MCF 10A (cell line): ENCODE data around the gene MGMT. TPM values are rescaled to one million over a fixed set of nuclear protein-coding genes. Genes with fewer than 3 reads are reported as not detected.

Source experiments
- BruUV-seq: library from RNA; stranded (reverse); fragments of 400-500 nt; replicated peaks from 2 replicates; lab custom pipeline; 2021; lab: Mats Ljungman, UMichigan
- CTCF ChIA-PET: fragments of 300-600 bp; sonication (Branson Sonifier 250); formaldehyde crosslinking; extraction: SDS; loops from one replicate; lab custom pipeline; 2021; ENCODE audit warnings: antibody characterized with exemption, inconsistent platforms; lab: Yijun Ruan, JAX
- POLR2A ChIA-PET: fragments of 300-600, 350-650 bp; sonication (Branson Sonifier 250); formaldehyde crosslinking; extraction: SDS; loops from one replicate; lab custom pipeline; 2020; ENCODE audit warnings: antibody characterized with exemption, inconsistent platforms; lab: Yijun Ruan, JAX
- DNase-seq: peaks from one replicate; pipeline ENCODE4 v3.0.0-alpha.2; 2018; ENCODE audit not compliant: unreplicated experiment
- H3K27ac Mint-ChIP-seq: one replicate; pipeline ENCODE4 v1.8.0; 2022; ENCODE audit warnings: mild to moderate bottlenecking, low read depth, mixed read lengths; ENCODE audit not compliant: unreplicated experiment
- H3K27me3 Mint-ChIP-seq: one replicate; pipeline ENCODE4 v1.8.0; 2022; ENCODE audit warnings: mixed read lengths; ENCODE audit not compliant: insufficient read depth, unreplicated experiment
- H3K36me3 Mint-ChIP-seq: one replicate; pipeline ENCODE4 v1.8.0; 2022; ENCODE audit warnings: mild to moderate bottlenecking, moderate library complexity, mixed read lengths; ENCODE audit not compliant: insufficient read depth, unreplicated experiment
- H3K4me1 Mint-ChIP-seq: one replicate; pipeline ENCODE4 v1.8.0; 2022; ENCODE audit warnings: mixed read lengths; ENCODE audit not compliant: insufficient read depth, unreplicated experiment
- H3K4me3 Mint-ChIP-seq: one replicate; pipeline ENCODE4 v1.8.0; 2022; ENCODE audit warnings: mild to moderate bottlenecking, moderate library complexity, mixed read lengths; ENCODE audit not compliant: unreplicated experiment
- H3K9me3 Mint-ChIP-seq: one replicate; pipeline ENCODE4 v1.8.0; 2022; ENCODE audit warnings: mixed read lengths; ENCODE audit not compliant: unreplicated experiment
- intact Hi-C: fragments of 100-400 bp; cut with micrococcal nuclease; formaldehyde crosslinking; loops from 2 replicates; pipeline ENCODE4 v1.14.1; 2022
- total RNA-seq: library from RNA; stranded (reverse); gene quantifications from 2 replicates; pipeline ENCODE4 v1.2.3, GENCODE V29; 2022
- TF ChIP-seq, protein P1 (sequence below): fragments of 200-600 bp; IDR thresholded peaks from one replicate; pipeline ENCODE4 v1.8.0; 2022; ENCODE audit warnings: antibody characterized with exemption, mild to moderate bottlenecking; ENCODE audit not compliant: unreplicated experiment

Gene MGMT
- total RNA-seq, 1 experiment from 2014 or later: 18.0 TPM

DNA sequence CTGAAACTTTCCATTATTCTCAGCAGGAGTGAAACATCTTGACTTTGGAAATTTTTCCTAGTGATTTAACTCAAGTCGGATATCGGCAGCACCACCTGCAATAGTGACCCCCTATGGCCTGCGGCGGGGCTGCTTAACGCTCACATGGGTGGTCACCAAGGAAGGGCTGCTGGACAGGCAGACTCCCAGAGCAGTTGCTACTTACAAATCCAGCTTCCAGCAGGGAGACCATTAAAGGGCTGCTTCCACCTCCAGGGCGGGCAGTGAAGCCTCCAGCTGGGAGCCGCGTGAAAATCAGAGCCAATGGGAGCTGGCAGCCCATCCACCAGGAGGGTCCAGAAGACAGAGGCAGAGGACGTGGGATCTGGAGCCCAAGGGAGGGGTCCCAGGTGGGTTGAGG, 122.5 kb downstream of the MGMT start:
- no peak overlapping the region for H3K4me3 Mint-ChIP-seq
- ChIA-PET CTCF (no interaction called here), POLR2A (no interaction called here)
- no peak for DNase-seq
- TF ChIP-seq, protein P1, sequence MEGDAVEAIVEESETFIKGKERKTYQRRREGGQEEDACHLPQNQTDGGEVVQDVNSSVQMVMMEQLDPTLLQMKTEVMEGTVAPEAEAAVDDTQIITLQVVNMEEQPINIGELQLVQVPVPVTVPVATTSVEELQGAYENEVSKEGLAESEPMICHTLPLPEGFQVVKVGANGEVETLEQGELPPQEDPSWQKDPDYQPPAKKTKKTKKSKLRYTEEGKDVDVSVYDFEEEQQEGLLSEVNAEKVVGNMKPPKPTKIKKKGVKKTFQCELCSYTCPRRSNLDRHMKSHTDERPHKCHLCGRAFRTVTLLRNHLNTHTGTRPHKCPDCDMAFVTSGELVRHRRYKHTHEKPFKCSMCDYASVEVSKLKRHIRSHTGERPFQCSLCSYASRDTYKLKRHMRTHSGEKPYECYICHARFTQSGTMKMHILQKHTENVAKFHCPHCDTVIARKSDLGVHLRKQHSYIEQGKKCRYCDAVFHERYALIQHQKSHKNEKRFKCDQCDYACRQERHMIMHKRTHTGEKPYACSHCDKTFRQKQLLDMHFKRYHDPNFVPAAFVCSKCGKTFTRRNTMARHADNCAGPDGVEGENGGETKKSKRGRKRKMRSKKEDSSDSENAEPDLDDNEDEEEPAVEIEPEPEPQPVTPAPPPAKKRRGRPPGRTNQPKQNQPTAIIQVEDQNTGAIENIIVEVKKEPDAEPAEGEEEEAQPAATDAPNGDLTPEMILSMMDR: no peak
- no peaks in the 10 kb centered on the region for H3K4me1 Mint-ChIP-seq
- H3K27ac Mint-ChIP-seq: no peak overlapping the region
- no TSS peak for BruUV-seq
- H3K27me3 Mint-ChIP-seq: no peaks in the 10 kb centered on the region
- H3K9me3 Mint-ChIP-seq: peaks cover 15% of the 10 kb centered on the region
- intact Hi-C loops: no loop called here
- peaks cover 6% of the 10 kb centered on the region for H3K36me3 Mint-ChIP-seq

DNA sequence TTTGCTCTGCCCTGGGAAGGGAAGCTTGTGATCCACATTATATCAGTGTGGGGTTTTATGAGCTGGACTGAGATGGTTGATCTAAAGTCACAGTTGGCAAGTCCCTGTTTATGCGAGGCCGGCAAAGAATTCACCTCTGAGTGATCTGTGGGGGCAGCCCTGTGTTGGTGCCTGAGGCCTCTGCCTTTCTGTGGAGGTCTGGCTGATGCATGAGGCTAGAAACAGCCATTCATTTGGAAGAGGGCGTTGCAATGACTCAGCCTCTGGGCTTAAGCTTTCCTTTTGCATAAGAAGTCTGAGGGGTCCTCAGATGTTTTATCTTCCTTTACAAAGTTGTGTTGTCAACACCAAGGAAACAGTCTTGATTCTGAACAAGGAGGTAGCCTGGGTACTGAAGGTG, 126.9 kb downstream of the MGMT start:
- DNase-seq: no peak
- TF ChIP-seq, protein P1: no peak
- Mint-ChIP-seq H3K27ac (no peak overlapping the region), H3K9me3 (no peaks in the 10 kb centered on the region), H3K27me3 (no peaks in the 10 kb centered on the region), H3K4me3 (no peak overlapping the region), H3K4me1 (no peaks in the 10 kb centered on the region), H3K36me3 (peaks cover 16% of the 10 kb centered on the region)
- no TSS peak for BruUV-seq
- intact Hi-C loops: no loop called here
- ChIA-PET POLR2A (no interaction called here), CTCF (no interaction called here)

DNA sequence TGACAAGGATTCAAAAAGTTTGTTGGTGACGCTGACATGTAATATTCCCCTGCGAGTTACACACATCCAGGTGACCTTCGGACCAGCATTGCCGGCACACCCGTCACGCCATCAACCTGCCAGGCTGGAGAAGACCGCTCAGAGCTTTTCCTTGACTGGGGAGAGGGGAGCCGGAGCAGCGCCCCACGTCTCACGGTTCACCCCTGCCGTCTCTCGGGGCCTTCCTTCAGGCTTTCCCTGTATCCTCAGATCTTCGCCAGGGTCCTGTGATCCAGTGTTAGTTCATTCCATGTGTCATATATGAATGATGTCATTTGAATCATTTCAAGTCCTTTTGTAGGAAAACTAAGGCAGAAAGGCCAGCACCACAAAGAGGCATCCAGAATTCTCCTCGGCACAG, 127.8 kb downstream of the MGMT start:
- Mint-ChIP-seq H3K27me3 (no peaks in the 10 kb centered on the region), H3K9me3 (no peaks in the 10 kb centered on the region), H3K27ac (no peak overlapping the region), H3K4me1 (no peaks in the 10 kb centered on the region), H3K36me3 (peaks cover 16% of the 10 kb centered on the region), H3K4me3 (no peak overlapping the region)
- ChIA-PET POLR2A (no interaction called here), CTCF (interaction anchor here (0.5 to 0.6 kb wide), 2 partner anchors 1391 to 1559 kb away, joined by 3 read pairs; no protein-coding TSS in a partner anchor)
- BruUV-seq: no TSS peak
- intact Hi-C loops: no loop called here
- DNase-seq: no peak
- TF ChIP-seq, protein P1: no peak

DNA sequence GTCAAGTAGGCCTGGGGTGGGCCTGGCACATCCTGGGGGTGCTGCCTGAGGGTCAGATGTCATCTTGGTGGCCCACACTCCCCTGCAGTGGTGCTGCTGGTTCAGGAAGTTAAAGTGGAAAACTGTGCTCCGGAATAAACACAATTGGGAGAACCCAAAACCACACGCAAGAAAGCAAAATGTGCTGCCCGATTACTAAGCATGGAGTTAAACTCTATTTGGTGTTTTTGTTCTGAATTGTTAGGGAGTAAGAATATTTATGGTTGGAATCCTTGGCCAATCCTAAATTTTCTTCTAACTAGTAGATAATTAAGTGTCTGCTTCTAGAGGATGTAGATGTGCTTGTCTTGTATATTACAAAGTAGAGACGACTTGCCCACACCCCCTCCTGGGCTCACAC, 131.4 kb downstream of the MGMT start:
- intact Hi-C loops: no loop called here
- no peak overlapping the region for H3K27ac Mint-ChIP-seq
- no peaks in the 10 kb centered on the region for H3K27me3 Mint-ChIP-seq
- ChIA-PET POLR2A (no interaction called here), CTCF (no interaction called here)
- no peak overlapping the region for H3K4me3 Mint-ChIP-seq
- DNase-seq: no peak
- BruUV-seq: no TSS peak
- TF ChIP-seq, protein P1: no peak
- peaks cover 10% of the 10 kb centered on the region for H3K36me3 Mint-ChIP-seq
- H3K9me3 Mint-ChIP-seq: no peaks in the 10 kb centered on the region
- no peaks in the 10 kb centered on the region for H3K4me1 Mint-ChIP-seq
